Activated T-helper 2 cell treated with anti-CD3 and anti-CD28 coated beads, Interferon-gamma antibody, Interleukin-2, Interleukin-4, amounts not matched to agents 10 μg/mL and 5 μg/mL and 100 μg/mL, durations not matched to agents 14 hours and 24 hours and 36 hours (primary cell): Measurements from ENCODE around the gene PTCRA. TPM values are rescaled to one million over a fixed set of nuclear protein-coding genes. Genes with fewer than 3 reads are reported as not detected.

ENCODE experiments used
- DNase-seq: peaks from one replicate; pipeline ENCODE4 v3.0.0; 2021; ENCODE audit warnings: low spot score
- H3K27ac Mint-ChIP-seq: one replicate; pipeline ENCODE4 v1.8.0; 2021; ENCODE audit warnings: mixed read lengths
- H3K27me3 Mint-ChIP-seq: one replicate; pipeline ENCODE4 v1.8.0; 2021; ENCODE audit warnings: low read depth, mixed read lengths
- H3K36me3 Mint-ChIP-seq: one replicate; pipeline ENCODE4 v1.8.0; 2021; ENCODE audit warnings: low read depth, mixed read lengths
- H3K4me1 Mint-ChIP-seq: one replicate; pipeline ENCODE4 v1.8.0; 2021; ENCODE audit warnings: low read depth, mixed read lengths
- H3K4me3 Mint-ChIP-seq: one replicate; pipeline ENCODE4 v1.8.0; 2021; ENCODE audit warnings: low read depth, mild to moderate bottlenecking, moderate library complexity, mixed read lengths
- H3K9me3 Mint-ChIP-seq: one replicate; pipeline ENCODE4 v1.8.0; 2021; ENCODE audit warnings: mixed read lengths
- intact Hi-C: fragments of 100-400 bp; cut with micrococcal nuclease; formaldehyde crosslinking; loops from one replicate; pipeline ENCODE4 v1.15.1; 2023
- total RNA-seq: library from RNA; stranded (reverse); gene quantifications from 2 replicates; pipeline ENCODE4 v1.2.3, GENCODE V29; 2022

PTCRA gene
- total RNA-seq, 1 donor from 2014 or later = not detected

DNA sequence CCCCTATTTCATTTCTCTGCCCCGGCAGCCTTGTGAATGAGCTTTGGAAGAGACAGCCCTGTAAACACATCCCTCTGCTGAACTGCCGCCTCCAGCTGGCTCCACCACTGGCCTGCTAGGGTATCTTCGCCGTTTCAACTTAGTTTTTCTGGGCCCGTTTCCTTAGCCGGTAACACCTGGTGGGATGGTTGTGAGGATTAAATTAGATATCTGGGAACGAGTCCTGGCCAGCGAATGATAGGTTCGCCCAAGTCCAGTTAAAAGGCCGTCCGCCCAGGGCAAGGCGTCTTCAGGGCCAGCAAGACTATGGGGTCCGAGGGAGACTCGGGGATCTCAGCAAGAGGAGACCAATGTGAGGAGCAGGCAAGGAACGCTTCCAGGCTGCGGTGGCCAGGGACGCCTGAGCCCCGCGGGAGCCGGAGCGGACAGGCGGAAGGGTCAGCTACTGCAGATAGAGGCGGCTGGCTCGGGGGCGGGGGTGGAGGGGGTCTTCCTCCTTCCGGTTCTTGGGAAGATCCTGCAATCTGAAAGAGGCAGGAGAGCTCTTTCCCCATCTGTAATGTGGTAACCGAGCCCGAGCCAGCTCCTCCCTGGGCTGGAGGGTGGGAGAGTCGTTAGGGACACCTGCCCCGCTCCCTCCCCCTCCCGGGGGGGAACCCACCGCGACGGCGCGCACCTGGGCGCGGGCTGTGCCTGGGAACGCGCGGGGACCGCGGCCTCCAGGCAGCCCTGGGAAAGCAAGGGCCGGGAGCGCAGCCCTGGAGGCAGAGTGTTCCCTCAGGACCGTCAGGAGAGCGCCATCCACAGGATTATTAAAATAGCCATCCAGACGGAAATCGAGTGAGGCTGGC is 4.5 kb upstream of the PTCRA start:
- no peak for DNase-seq
- H3K4me3 Mint-ChIP-seq = no peak overlapping the region
- H3K4me1 Mint-ChIP-seq = peaks cover 3% of the 10 kb centered on the region

DNA sequence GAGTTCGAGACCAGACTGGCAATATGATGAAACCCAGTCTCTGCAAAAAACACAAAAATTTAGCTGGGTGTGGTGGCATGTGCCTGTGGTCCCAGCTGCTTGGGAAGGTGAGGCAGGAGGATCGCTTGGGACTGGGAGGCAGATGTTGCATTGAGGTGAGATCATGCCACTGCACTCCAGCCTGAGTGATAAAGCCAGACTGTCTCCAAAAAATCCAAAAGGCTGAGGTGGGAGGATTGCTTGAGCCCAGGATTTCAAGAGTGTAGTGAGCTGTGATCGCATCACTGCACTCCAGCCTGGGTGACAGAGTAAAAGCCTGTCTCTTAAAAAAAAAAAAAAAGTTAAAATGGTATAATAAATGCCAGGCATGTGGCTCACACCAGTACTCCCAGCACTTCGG is 1.3 kb upstream of the PTCRA start:
- peaks cover 3% of the 10 kb centered on the region for H3K4me1 Mint-ChIP-seq
- DNase-seq = no peak
- no peaks in the 10 kb centered on the region for H3K36me3 Mint-ChIP-seq
- peaks cover 6% of the 10 kb centered on the region for H3K27me3 Mint-ChIP-seq
- H3K4me3 Mint-ChIP-seq = no peak overlapping the region
- H3K27ac Mint-ChIP-seq = no peak overlapping the region
- intact Hi-C loops = no loop called here
- H3K9me3 Mint-ChIP-seq = no peaks in the 10 kb centered on the region

More for the DNA sequence above, 4.5 kb upstream of the PTCRA start:
- intact Hi-C loops = no loop called here
- no peaks in the 10 kb centered on the region for H3K9me3 Mint-ChIP-seq
- H3K27me3 Mint-ChIP-seq = peaks cover 6% of the 10 kb centered on the region
- H3K36me3 Mint-ChIP-seq = no peaks in the 10 kb centered on the region
- no peak overlapping the region for H3K27ac Mint-ChIP-seq

DNA sequence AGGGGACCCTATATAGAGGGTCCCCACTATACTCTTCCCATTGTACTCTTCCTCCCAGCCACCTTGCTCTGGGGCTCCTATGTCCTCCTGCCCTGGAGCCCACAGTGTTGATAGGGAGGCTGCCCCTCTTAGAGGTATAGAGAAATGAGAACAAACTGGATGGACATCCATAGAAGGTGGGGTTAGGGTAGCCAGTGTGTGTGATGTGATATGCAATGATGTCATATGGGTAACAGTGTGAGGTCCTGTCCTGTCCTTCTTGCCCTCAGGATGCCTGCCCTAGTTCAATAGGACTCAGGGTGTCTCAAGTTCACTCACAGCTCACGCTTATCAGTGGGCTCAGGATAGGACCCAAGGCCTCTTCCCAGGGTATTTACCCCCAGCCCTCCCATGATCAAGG is 435 bp downstream of the PTCRA start:
- Mint-ChIP-seq H3K27me3 (peaks cover 4% of the 10 kb centered on the region), H3K4me1 (peaks cover 1% of the 10 kb centered on the region), H3K4me3 (no peak overlapping the region), H3K27ac (no peak overlapping the region), H3K9me3 (no peaks in the 10 kb centered on the region), H3K36me3 (no peaks in the 10 kb centered on the region)
- intact Hi-C loops = no loop called here
- DNase-seq = no peak

DNA sequence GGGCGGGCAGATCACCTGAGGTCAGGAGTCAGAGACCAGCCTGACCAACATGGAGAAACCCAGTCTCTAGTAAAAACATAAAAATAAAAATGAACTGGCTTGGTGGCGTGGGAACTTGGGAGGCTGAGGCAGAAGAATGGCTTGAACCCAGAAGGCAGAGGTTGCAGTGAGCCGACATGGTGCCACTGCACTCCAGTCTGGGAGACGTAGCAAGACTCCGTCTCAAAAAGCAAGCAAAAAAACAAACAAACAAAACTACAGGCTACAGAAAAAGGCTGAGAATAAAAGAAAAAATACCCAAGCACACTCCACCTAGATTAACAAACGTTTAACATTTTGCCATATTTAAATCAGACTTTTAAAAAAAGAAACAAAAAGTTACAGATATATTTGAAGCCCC is 5.9 kb downstream of the PTCRA start:
- no peak overlapping the region for H3K27ac Mint-ChIP-seq
- H3K4me1 Mint-ChIP-seq = no peaks in the 10 kb centered on the region
- H3K4me3 Mint-ChIP-seq = no peak overlapping the region

DNA sequence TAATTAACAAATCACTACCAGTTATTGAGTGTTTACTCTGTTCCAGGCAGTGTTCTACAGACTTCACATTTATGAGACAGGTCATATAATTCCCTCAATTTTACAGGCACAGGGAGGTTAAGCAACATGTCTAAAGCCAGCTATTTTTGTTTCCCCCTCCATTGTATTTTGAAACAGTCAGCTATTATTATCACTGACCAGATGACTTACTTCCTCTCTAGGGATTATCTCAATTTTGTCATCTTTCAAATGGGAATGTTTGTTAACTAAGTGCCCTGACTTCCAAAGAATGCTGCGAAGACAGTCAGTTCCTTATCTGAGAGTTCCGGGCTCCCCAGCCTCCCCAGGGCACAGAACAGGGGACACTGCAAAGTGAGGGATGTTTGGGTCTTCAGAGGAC is 7.8 kb downstream of the PTCRA start:
- DNase-seq = no peak
- no peak overlapping the region for H3K27ac Mint-ChIP-seq
- H3K27me3 Mint-ChIP-seq = no peaks in the 10 kb centered on the region
- intact Hi-C loops = loop anchor here (10.0 kb wide), 1 partner anchor 131 kb away; the partner anchor contains the start of genes CUL7, KLC4 and MRPL2
- peaks cover 5% of the 10 kb centered on the region for H3K4me1 Mint-ChIP-seq
- H3K36me3 Mint-ChIP-seq = no peaks in the 10 kb centered on the region
- H3K4me3 Mint-ChIP-seq = no peak overlapping the region
- H3K9me3 Mint-ChIP-seq = no peaks in the 10 kb centered on the region

More for the DNA sequence above, 5.9 kb downstream of the PTCRA start:
- DNase-seq = no peak
- Mint-ChIP-seq H3K27me3 (no peaks in the 10 kb centered on the region), H3K36me3 (no peaks in the 10 kb centered on the region), H3K9me3 (no peaks in the 10 kb centered on the region)
- intact Hi-C loops = loop anchor here (10.0 kb wide), 1 partner anchor 133 kb away; the partner anchor contains the start of genes CUL7, KLC4 and MRPL2

DNA sequence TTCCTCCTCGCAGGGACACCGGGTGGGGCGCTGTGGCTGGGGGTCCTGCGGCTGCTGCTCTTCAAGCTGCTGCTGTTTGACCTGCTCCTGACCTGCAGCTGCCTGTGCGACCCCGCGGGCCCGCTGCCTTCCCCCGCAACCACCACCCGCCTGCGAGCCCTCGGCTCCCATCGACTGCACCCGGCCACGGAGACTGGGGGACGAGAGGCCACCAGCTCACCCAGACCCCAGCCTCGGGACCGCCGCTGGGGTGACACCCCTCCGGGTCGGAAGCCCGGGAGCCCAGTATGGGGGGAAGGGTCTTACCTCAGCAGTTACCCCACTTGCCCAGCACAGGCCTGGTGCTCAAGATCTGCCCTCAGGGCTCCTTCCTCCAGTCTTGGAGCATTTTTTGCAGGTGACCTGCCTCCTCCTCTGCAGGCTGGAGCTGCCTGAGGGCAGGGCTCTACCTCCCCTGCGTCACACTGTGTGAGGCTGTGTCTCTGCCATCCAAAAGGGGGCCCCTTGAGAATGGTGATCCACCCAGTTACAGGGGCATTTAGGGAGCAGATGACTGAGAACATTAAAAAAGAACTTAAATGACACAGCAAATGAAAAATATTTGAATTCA is 9.5 kb downstream of the PTCRA start:
- no peak for DNase-seq
- Mint-ChIP-seq H3K9me3 (no peaks in the 10 kb centered on the region), H3K27ac (no peak overlapping the region), H3K36me3 (peaks cover 3% of the 10 kb centered on the region), H3K4me1 (peaks cover 8% of the 10 kb centered on the region), H3K27me3 (no peaks in the 10 kb centered on the region), H3K4me3 (no peak overlapping the region)
- intact Hi-C loops = loop anchor here (5.0 to 10.0 kb wide), 2 partner anchors 129 to 502 kb away; partner anchors contain the start of genes ABCC10, CUL7, KLC4 and MRPL2

DNA sequence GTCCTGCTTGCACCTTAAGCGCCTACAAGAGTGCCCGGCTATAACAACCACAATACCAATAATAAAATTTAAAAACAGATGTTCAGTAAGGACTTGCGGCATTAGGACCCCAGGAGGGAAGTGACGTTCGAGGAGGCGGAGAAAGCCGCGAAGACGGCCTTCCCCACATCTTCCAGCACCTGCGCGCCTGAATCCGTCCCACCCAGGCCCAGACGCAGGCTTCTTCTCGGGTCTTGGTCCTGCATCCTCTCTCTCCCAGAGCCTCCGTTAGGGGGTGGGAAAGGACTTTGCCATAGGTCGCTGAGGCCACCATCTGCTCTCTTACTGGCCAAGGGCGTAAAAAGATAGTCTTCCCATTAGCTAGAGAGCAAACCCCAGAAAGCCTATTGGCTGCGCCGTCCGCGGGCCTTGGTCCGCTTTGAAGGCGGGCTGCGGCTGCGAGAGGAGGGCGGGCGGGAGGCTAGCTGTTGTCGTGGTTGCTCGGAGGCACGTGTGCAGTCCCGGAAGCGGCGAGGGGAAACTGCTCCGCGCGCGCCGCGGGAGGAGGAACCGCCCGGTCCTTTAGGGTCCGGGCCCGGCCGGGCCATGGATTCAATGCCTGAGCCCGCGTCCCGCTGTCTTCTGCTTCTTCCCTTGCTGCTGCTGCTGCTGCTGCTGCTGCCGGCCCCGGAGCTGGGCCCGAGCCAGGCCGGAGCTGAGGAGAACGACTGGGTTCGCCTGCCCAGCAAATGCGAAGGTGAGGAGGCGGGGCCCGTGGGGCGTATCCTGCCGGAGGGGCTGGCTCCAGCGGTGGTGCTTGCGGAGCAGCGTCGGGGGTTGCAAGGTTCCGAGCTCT is 13.3 kb downstream of the PTCRA start, which contains the start of gene CNPY3:
Gene CNPY3, plus strand, starts transcription at position 495 of the 835 bp plus-strand sequence. Its CDS starts 91 bp downstream, at position 586.
- peaks cover 31% of the 10 kb centered on the region for H3K36me3 Mint-ChIP-seq
- H3K4me1 Mint-ChIP-seq = peaks cover 34% of the 10 kb centered on the region
- H3K4me3 Mint-ChIP-seq = peak within 1 kb of the TSS; percentile 96
- DNase-seq = peak; percentile 96
- intact Hi-C loops = loop anchor here (1.0 to 10.0 kb wide), 8 partner anchors 28 to 498 kb away; partner anchors contain the start of genes ABCC10, CUL7, KLC4 and KLHDC3
- no peaks in the 10 kb centered on the region for H3K27me3 Mint-ChIP-seq
- peak within 1 kb of the TSS; percentile 91 for H3K27ac Mint-ChIP-seq
- H3K9me3 Mint-ChIP-seq = no peaks in the 10 kb centered on the region

DNA sequence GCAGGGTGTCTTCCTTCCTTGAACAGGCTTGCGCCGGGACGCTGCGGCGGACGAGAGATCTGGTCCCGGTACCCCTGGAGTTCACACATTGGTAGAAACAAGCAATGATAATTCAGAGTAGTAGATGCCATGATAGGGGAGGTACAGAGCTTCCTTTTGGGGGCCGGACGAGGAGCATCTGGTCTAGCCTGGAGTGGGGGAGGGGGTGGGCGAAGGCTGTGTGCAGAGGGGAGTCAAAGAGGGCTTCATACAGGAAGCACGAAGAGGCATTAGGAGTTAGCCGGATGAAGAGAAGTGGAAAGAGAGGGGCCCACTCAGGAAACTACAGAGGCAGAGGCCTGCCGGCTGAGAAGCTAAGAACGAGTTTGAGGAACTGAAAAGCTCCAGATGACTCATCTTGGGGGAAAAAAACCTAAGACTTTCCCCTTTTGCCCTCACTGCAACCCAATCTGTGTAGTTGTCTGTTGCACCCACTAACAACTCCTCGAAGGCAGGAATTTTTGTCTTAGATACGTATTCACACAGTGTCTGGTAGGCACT is 14.0 kb downstream of the PTCRA start:
- Mint-ChIP-seq H3K27ac (peak overlapping the region; percentile 91), H3K9me3 (no peaks in the 10 kb centered on the region), H3K36me3 (peaks cover 38% of the 10 kb centered on the region), H3K4me3 (peak overlapping the region; percentile 96), H3K4me1 (peaks cover 34% of the 10 kb centered on the region), H3K27me3 (no peaks in the 10 kb centered on the region)
- DNase-seq = peak; percentile 52
- intact Hi-C loops = loop anchor here (1.0 to 10.0 kb wide), 9 partner anchors 29 to 699 kb away; partner anchors contain the start of genes ABCC10, CUL7, GTPBP2 and KLC4

DNA sequence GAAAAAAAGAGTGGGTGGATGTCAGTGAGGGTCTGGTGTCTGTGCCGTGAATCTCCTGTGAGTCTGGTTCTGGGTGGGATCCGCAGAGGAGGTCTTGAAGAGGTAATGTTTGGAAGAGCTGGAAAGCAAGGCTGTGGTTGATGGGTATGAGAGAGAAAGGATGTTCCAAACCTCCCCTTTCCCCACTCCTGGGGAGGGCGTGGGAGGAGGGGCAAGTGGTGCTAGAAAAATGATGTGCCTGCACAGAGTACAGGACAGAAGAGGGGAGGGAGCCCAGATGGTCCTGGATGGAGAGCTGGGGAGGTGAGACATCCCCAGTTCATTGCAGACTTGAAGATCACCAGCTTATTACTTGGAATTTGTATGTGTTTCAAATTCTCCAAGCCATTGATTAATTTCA is 16.6 kb downstream of the PTCRA start:
- H3K27me3 Mint-ChIP-seq = no peaks in the 10 kb centered on the region
- peaks cover 62% of the 10 kb centered on the region for H3K36me3 Mint-ChIP-seq
- no peaks in the 10 kb centered on the region for H3K9me3 Mint-ChIP-seq
- H3K4me3 Mint-ChIP-seq = peak overlapping the region; percentile 11
- H3K27ac Mint-ChIP-seq = no peak overlapping the region
- intact Hi-C loops = no loop called here
- no peak for DNase-seq
- peaks cover 34% of the 10 kb centered on the region for H3K4me1 Mint-ChIP-seq

DNA sequence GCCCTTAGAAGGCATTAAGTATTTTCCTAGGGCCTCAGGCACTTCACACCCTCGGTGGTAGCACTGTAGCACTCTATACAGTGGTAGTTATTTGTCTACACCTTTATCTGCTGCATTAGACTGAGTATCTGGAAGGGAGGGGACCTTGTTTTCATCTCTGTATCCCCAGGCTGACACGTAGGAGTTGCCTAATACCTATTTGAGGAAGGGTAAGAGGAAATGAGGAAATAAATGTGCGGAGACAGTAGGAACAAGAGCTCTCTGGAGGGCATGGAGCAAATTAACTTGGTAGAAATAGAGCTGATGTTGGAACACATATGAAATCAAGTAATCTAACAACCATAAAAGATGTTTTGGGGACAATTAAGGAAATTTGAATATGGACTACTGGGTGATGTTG is 17.4 kb downstream of the PTCRA start:
- peaks cover 70% of the 10 kb centered on the region for H3K36me3 Mint-ChIP-seq
- intact Hi-C loops = no loop called here

DNA sequence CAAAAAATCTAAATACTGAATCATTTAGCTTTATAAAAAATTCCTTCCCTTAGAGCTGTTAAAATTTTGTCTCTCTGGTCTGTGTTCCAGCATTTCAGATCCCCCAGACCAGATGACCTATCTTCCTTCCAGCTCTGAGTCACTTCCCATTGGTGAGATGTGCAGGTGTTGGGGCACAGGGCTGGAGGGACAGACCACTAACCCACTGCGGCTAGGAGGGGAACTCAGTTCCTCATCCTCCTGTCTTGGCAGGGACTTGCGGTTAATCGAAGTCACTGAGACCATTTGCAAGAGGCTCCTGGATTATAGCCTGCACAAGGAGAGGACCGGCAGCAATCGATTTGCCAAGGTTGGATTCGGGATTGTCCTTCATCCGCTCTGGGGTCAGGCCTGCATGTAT is 19.5 kb downstream of the PTCRA start:
- Mint-ChIP-seq H3K27ac (no peak overlapping the region), H3K9me3 (no peaks in the 10 kb centered on the region), H3K36me3 (peaks cover 82% of the 10 kb centered on the region), H3K27me3 (no peaks in the 10 kb centered on the region), H3K4me3 (no peak overlapping the region), H3K4me1 (peaks cover 26% of the 10 kb centered on the region)
- DNase-seq = no peak
- intact Hi-C loops = no loop called here

More for the DNA sequence above, 17.4 kb downstream of the PTCRA start:
- Mint-ChIP-seq H3K9me3 (no peaks in the 10 kb centered on the region), H3K4me3 (no peak overlapping the region), H3K27ac (no peak overlapping the region), H3K27me3 (no peaks in the 10 kb centered on the region), H3K4me1 (peaks cover 33% of the 10 kb centered on the region)
- DNase-seq = no peak

DNA sequence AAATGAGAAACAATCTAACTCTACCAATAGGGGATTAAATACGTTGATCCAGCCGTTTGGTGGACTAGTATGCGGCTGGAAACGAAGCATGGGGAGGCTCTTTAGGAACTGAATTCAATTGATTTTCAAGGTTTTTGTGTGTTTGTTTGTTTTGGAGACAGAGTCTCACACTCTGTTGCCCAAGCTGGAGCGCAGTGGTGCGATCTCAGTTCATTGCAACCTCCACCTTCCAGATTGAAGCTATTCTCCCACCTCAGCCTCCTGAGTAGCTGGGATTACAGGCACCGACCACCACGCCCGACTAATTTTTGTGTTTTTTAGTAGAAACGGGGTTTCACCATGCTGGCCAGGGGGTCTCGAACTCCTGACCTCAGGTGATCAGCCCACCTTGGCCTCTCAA is 20.5 kb downstream of the PTCRA start:
- Mint-ChIP-seq H3K36me3 (peaks cover 84% of the 10 kb centered on the region), H3K27ac (no peak overlapping the region), H3K4me1 (peaks cover 18% of the 10 kb centered on the region), H3K4me3 (no peak overlapping the region), H3K27me3 (no peaks in the 10 kb centered on the region), H3K9me3 (no peaks in the 10 kb centered on the region)
- intact Hi-C loops = no loop called here
- no peak for DNase-seq
